CD1c-positive myeloid dendritic cell (primary cell): ENCODE results near the gene PCDHGA3.
A peak's percentile ranks its signal among the peaks of the same experiment; 100 is the strongest.
"Not testable (repeated sequence)": the region's sequence is repeated elsewhere in the genome, so short reads cannot be mapped to it uniquely, and the experiment has no call there.

ENCODE experiments used
- DNase-seq: peaks from one replicate; pipeline ENCODE4 v3.0.0-alpha.2; 2016; ENCODE audit errors: extremely low spot score

Gene PCDHGA3

GRCh38 chr5:141346017-141346416 is 2.4 kb downstream of the PCDHGA3 start:
- DNase-seq: not testable (repeated sequence)

- peak; percentile 47 for DNase-seq
Observed at GRCh38 chr5:141349917-141350619, 6.4 kb downstream of the PCDHGA3 start, which contains the start of gene PCDHGB1. Gene PCDHGB1 (plus strand): TSS chr5:141350099. CDS start chr5:141350261, 162 bp downstream.

- no peak for DNase-seq
Observed at GRCh38 chr5:141351591-141351990, 8.0 kb downstream of the PCDHGA3 start.

DNA sequence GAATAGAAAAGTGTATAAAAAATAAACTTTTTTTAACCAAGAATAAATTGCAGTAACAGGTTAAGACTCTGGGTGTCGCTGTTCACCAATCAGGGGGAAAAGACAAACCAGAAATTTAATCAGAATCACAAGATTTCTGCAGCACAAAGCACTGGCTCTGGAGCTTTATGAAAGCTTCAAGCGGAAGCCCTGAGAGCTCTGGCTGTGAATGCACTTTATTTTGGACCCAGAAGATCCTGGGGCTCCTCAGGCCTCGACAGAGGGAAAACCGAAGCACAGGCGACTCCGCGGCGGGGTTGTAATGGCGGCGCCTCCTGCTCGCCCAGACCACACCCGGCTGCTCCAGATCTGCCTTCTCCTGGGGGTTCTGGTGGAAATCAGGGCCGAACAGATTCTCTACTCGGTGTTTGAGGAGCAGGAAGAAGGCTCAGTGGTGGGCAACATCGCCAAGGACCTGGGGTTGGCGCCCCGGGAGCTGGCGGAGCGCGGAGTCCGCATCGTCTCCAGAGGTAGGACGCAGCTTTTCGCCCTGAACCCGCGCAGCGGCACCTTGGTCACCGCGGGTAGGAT is 11.4 kb downstream of the PCDHGA3 start, which contains the start of gene PCDHGA4:
Gene PCDHGA4 (plus strand): TSS at position 122 of the 570 bp plus-strand sequence. CDS start 87 bp downstream, at position 209.
- peak; percentile 19 for DNase-seq

DNA sequence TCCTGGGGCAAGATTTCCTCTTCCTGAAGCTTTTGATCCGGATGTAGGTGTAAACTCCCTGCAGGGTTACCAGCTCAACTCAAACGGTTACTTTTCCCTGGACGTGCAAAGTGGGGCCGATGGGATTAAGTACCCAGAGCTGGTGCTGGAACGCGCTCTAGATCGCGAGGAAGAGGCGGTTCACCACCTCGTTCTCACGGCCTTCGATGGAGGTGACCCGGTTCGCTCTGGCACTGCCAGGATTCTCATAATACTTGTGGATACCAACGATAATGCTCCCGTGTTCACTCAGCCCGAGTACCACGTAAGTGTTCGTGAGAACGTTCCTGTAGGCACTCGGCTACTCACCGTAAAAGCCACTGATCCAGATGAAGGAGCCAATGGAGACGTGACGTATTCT is 12.0 kb downstream of the PCDHGA3 start:
- DNase-seq: no peak

GRCh38 chr5:141356133-141356532 is 12.5 kb downstream of the PCDHGA3 start:
- no peak for DNase-seq

DNA sequence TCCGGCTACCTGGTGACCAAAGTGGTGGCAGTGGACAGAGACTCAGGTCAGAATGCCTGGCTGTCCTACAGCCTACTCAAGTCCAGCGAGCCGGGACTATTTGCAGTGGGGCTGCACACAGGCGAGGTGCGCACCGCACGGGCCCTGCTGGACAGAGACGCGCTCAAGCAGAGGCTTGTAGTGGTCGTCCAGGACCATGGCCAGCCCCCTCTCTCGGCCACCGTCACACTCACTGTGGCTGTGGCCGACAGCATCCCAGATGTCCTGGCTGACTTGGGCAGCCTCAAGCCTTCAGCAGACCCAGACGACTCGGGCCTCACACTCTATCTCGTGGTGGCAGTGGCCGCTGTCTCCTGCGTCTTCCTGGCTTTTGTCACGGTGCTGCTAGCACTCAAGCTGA is 13.3 kb downstream of the PCDHGA3 start:
- no peak for DNase-seq

GRCh38 chr5:141359790-141360426 is 16.3 kb downstream of the PCDHGA3 start, which contains the start of gene PCDHGB2:
Gene PCDHGB2 (plus strand): TSS chr5:141359994. CDS start chr5:141360136, 142 bp downstream.
- DNase-seq: peak; percentile 49

GRCh38 chr5:141360685-141361084 is 17.1 kb downstream of the PCDHGA3 start:
- no peak for DNase-seq

DNA sequence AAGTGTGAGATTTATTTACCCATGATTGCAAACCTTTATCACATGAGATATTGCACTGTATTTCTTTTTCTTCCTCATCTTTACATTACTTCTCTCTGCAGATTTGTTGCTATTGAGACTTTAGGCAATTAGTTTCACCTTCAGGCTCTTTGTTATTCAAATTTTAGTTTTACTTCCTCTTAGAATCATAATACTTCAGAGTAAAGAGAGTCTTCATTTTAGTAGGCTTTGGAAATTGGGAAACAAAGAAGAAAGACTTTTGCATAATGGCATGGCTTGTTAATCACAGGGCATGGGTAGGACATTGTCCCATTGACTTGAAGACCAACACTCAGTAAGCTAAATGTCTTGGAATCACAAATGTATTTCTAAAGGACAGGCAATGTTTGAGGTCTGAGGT is 19.1 kb downstream of the PCDHGA3 start:
- no peak for DNase-seq

DNA sequence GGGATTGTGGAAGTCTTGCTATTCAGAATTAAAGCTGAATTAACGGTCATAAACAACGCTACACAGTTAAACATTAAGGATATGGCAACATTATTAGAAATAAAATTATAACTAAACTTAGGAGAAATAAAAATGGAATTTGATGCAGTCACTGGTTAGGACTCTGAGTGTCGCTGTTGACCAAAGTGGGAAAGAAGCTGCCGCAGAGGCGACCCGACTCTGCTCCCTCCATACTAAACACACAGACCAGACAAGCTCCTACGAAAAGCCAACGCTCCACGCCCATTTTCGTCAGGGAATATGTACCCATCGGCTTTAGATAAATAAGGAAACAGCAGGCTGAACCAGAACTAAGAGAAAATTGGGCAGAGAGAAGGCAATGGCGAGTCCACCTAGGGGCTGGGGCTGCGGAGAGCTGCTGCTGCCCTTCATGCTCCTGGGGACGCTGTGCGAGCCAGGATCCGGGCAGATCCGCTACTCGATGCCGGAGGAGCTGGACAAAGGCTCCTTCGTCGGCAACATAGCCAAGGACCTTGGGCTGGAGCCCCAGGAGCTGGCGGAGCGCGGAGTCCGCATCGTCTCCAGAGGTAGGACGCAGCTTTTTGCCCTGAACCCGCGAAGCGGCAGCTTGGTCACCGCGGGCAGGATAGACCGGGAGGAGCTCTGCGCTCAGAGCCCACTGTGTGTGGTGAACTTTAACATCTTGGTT is 20.5 kb downstream of the PCDHGA3 start, which contains the start of gene PCDHGA5:
Gene PCDHGA5 (plus strand): TSS at position 211 of the 709 bp plus-strand sequence. CDS start 169 bp downstream, at position 380.
- DNase-seq: no peak

GRCh38 chr5:141366016-141366896 is 22.6 kb downstream of the PCDHGA3 start:
- DNase-seq: no peak

DNA sequence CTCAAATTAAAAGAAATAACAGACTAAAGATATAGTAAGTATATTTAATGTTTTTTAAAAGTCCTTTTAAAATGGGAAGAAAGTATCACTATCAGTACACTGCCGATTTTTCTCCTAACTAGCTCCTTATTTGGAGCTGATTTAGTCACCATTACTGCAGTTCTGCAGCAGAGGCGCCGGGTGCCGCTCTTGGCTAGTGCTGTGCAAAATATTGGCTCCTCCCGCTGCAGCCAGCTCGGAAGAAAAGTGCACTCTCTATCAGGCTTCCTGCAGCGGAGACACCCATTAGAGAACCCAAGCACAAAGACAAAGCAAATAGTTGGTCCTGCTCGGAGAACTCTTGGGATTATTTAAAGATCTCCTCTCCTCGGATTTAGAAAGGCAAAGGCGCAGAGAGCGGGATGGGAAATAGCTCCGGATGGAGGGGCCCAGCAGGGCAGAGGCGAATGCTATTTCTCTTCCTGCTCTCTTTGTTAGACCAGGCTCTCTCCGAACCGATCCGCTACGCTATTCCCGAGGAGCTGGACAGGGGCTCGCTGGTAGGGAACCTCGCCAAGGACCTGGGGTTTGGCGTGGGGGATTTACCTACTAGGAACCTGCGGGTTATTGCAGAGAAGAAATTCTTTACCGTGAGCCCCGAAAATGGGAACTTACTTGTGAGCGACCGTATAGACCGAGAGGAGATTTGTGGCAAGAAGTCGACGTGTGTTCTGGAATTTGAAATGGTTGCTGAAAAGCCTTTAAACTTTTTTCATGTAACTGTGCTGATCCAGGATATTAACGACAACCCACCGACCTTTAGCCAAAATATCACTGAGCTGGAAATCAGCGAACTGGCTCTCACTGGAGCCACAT is 26.6 kb downstream of the PCDHGA3 start, which contains the start of gene PCDHGB3:
Gene PCDHGB3 (plus strand): TSS at position 249 of the 855 bp plus-strand sequence. CDS start 153 bp downstream, at position 402.
- peak; percentile 31 for DNase-seq

DNA sequence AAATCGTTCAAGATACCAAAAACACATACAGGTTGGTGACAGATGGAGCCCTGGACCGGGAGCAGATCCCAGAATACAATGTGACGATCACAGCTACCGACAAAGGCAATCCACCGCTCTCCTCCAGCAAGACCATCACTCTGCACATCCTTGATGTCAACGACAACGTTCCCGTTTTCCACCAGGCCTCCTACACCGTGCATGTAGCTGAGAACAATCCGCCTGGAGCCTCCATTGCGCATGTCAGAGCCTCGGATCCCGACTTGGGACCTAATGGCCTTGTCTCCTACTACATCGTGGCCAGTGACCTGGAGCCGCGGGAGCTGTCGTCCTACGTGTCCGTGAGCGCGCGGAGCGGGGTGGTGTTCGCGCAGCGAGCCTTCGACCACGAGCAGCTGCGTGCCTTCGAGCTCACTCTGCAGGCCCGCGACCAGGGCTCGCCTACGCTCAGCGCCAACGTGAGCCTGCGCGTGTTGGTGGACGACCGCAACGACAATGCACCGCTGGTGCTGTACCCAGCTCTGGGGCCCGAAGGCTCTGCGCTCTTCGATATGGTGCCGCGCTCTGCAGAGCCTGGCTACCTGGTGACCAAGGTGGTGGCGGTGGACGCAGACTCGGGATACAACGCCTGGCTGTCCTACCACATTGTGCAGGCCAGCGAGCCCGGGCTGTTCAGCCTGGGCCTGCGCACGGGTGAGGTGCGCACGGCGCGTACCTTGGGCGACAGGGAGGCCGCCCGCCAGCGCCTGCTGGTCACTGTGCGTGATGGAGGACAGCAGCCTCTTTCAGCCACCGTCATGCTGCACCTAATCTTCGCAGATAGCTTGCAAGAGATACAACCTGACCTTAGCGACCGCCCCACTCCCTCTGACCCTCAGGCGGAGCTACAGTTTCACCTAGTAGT is 28.2 kb downstream of the PCDHGA3 start:
- DNase-seq: no peak

GRCh38 chr5:141373673-141374317 is 30.2 kb downstream of the PCDHGA3 start, which contains the start of gene PCDHGA6:
Gene PCDHGA6 (plus strand): TSS chr5:141373891. CDS start chr5:141374084, 193 bp downstream.
- DNase-seq: no peak

GRCh38 chr5:141374627-141375026 is 31.0 kb downstream of the PCDHGA3 start:
- no peak for DNase-seq

GRCh38 chr5:141375444-141376155 is 32.0 kb downstream of the PCDHGA3 start:
- DNase-seq: not testable (repeated sequence)
